GM19023 (cell line): ENCODE data around the gene RGS11.

ENCODE experiments used
- ATAC-seq: cut with Tn5 transposase; IDR thresholded peaks from one replicate; pipeline ENCODE4 v1.9.1; 2021; ENCODE audit warnings: mild to moderate bottlenecking, moderate library complexity; ENCODE audit not compliant: unreplicated experiment

The RGS11 gene

GRCh38 chr16:275786-276232 lies at the start of gene RGS11:
Gene RGS11 (minus strand): TSS chr16:275944. CDS start chr16:275911, 33 bp downstream.
- ATAC-seq, result no peak

DNA sequence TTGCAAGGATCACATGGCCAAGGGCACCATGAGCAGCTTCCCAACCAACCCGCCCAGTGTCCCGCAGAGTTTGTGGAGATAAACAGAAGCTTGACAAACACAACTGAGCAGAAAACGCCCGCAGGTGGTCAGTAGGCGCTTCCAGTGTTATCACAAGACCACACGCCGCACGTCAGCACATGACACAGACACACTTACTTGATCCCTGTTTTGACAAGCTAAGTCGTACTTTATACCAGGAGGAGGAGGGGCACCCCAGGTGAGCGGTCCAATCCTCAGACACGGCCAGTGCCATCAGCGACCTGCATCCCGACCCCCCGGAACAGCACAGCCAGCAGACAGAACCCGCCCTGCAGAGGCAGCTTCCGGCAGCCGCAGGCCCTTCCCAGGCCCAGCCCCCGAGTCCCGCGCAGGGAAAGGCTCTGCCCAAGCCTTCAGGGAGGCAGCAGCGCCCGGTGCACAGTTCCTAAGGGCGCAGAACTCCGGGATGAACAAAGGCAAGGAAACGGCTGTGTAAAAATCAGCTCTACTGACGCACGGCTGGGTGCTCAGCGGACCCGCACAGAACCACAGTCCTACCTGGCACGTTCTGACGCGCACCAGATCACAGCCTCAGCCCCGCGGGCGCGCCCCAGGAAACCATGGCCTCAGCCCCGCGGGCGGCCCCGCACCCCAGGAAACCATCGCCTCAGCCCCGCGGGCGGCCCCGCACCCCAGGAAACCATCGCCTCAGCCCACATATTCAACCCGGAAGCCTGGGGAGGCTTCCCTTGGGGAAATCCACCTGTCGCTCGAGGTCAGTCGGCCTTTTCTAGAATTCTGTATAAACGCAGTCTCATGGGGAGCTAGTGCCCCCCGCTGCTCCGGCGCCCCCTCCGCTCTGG lies 48.9 kb upstream of the RGS11 start:
- ATAC-seq, result no peak

DNA sequence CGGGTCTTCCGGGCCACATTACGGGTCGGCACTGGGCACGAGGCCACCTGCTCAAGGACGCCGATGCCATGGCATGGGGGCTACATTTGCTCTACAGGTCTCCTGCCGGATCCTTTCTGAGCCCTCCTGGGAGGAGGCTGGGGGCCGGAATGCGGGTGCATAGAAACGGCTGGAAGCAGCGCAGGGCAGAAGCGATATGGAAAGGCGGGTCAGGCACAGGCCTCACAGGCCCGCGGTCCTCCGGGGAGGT lies 48.4 kb upstream of the RGS11 start:
- ATAC-seq, result no peak

DNA sequence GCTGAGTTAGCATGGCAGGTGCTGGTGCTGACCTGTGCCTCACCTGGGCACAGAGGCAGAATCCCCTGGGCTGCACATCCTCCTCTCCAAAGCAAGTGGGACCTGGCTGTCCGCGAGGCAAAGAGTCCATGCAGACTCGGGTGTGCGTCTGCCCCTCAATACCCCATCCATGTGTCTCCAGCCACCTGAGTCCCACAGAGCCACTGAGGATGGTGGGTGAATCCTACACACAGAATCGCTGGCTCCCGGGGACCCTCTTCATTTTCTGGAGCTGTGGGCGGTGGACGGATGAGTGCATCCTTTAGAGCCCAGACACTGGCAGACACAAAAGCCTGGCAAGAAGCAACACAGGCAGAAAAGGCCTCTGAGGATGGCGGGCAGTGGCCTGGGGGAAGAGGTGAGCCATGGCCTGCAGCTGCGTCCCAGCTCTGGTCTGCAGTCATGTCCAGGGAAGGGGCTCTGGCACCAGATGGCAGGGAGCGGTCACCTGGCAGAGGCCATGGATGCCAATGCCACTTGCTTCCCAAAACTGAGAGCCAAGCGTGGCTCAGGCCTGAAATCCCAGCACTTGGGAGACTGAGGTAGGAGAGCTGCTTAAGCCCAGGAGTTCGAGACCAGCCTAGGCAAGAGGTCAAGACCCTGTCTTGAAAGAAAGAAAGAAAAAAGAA lies 46.9 kb upstream of the RGS11 start:
- ATAC-seq, result no peak

DNA sequence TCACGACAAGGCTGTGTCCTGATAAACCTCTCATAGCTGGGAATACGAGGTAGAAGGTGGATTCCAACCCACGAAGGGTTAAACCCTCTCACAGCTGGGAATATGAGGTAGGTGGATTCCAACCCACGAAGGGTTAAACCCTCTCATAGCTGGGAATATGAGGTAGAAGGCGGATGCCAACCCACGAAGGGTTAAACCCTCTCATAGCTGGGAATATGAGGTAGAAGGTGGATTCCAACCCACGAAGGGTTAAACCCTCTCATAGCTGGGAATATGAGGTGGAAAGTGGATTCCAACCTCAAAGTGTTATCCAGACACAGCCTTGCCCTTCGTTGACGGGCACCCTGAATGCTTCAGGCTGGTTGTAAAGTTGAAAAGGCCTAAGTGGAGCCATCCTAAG lies 45.8 kb upstream of the RGS11 start:
- ATAC-seq, result no peak

- no peak for ATAC-seq
Observed at GRCh38 chr16:320206-320605, 44.5 kb upstream of the RGS11 start.

- ATAC-seq, result no peak
Observed at GRCh38 chr16:318628-319027, 42.9 kb upstream of the RGS11 start.

DNA sequence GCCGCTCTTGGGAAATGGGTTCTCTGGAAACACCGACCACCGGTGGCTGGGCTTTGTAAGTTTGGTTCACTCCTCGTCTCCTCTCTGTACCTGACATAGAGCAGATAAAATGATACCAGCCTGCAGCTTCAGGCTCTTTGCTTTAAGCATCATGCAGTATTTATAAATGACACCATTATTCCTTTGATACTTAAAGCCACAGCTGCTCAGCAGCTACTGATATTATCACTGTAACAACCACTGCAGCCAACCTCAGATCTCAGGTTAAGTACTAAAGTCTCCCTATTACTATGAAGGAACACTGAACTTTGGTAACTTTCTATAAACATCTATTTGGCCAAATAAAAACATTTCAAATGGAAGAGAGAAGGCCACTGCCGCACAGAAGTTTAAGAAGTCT lies 41.8 kb upstream of the RGS11 start:
- ATAC-seq, result no peak

GRCh38 chr16:316741-317464 lies 41.2 kb upstream of the RGS11 start:
- ATAC-seq, result no peak

DNA sequence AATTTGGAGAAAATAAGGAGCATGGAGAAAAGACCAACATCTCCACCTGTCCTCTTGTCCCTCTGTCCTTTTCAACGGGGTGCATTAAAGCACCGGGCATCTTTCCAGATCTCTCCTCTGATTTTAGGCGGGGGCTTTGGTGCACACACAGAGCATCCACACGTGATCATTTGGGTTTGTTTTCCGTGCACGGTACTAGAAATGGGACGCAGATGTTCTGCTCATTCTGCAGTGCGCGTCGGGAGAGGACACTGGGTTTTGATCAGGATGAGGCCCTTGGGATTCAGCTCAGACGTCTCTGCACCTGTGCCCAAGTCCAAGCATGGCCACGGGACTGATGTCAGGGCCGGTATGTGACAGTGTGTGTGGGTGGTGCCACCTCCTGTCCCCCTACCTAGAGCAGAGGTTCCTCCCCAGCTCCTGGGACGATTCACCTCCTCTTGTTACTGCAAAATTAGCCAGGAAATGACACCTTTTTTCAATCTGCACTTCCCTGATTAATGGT lies 39.1 kb upstream of the RGS11 start:
- no peak for ATAC-seq

GRCh38 chr16:314351-314750 lies 38.6 kb upstream of the RGS11 start:
- ATAC-seq, result no peak

GRCh38 chr16:311725-312124 lies 36.0 kb upstream of the RGS11 start:
- ATAC-seq, result no peak

GRCh38 chr16:309476-309875 lies 33.7 kb upstream of the RGS11 start:
- ATAC-seq, result no peak

DNA sequence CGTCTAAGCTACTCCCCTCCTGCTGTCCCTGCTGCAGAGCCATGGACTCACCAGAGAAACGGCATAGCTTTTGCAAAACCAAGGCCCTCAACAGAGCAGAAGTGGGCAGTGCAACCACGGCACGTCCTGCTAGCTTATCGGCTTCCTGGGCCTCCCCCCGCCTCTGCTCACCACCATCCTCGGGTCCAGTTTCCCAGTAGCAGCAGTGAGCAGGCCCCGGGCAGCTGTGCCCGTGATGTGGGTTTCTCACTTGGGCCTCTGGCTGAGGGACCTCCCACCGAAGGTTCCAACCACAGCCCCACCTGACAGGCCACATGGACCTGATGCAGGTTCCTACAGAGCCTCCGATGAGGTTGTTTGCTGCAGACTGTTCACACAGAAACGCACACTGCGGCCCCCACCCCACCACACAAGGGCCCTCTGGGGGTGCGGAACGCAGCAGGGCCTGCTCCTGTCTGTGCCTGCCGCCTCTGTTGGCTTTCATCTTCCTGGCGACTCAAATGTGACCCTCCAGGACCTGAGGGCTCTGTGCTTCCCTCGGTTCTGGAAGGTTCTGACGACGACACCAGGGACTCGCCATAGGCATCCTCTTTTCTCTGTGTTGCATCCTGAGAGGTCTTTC lies 32.1 kb upstream of the RGS11 start:
- no peak for ATAC-seq

DNA sequence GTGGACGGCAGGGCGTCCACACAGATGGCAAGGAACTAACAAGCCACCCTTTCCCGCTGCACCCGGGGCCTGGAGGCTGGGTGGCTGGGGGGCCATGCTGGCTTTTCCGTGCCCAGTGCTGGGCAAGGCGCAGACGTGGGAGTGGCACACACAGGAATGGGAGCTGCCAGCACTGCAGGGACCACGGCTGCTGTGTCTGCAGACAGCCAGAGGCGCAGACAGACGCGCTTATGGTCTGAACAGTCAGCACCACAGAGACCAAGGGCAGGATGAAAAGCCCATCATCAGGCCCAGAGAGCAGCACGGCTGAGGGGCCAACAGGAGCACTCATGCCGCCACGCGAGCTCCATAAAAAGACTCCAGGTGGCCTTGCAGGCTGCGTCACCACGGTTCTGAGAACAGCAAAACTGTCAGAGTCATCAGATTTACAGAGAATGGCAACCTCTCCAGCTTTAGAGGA lies 31.2 kb upstream of the RGS11 start:
- ATAC-seq, result no peak

GRCh38 chr16:305916-306626 lies 30.3 kb upstream of the RGS11 start:
- ATAC-seq, result no peak

DNA sequence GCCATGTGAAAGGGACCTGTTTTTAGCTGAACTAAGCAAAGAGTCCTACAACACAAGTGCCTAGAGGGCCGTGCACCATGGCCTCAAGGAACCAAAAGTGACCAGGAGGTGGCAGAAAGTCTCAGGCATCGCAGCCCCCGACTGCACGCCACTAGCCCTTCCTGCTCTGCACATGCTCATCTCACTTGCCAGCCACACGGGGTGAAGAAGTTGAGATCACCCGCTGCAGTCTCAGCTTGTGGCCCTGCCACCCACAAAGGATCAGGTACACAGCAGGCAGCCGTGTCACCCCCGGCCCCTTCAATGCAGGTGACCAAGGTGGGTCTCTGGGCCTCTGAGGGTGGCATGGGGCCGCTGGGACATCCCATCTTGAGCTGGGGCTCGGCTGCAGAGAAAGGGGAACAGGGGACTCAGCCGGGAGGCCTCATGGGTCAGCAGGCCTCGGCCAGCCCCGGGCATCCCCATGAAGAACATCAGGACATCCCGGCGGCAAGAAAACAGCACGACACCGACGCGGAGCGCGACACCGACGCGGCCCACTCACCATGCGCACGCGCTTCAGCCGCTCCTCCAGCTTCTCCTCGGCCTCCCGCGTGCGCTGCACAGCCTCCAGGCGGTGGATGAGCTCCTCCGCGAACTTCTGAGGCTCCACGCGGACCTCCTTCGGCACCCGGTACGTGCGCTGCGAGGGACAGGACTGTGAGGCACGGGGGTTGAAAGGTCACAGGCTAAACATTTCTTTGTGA lies 28.2 kb upstream of the RGS11 start:
- no peak for ATAC-seq

DNA sequence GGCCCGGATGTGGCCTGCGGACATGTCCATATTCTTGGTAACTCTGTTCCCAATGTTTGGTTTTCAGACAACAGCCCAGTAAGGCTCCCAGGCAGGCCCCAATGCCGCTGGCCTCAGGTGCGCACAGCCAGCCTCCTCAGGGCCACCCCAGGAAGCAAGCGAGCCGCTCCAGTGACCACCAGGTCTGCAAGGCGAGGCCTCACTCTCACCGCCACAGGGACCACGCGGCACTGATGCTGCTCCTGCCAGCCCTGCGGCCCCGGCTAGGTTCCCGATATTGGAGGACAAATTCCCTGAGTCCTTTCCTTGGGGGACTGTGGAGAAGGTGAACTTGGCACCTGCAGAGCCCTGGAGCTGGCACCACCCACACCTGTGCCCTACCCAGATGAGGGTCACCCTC lies 26.2 kb upstream of the RGS11 start:
- no peak for ATAC-seq

GRCh38 chr16:301235-301634 lies 25.5 kb upstream of the RGS11 start:
- no peak for ATAC-seq

- ATAC-seq, result no peak
Observed at GRCh38 chr16:297832-298231, 22.1 kb upstream of the RGS11 start.
